ENCODE data around the gene PON1.

The PON1 gene

GRCh38 chr7:95322854-95323253, 1.5 kb downstream of the PON1 start:
- no peak for ATAC-seq (ENCODE audit: insufficient read depth, low read depth)
- Histone ChIP-seq H3K4me3 (ENCODE audit: low read depth in 1 of 2, low read length in 2 of 2) (no peak overlapping the region), H3K36me3 (ENCODE audit: insufficient read depth, low read length) (no peaks in the 10 kb centered on the region), H3K27ac (ENCODE audit: low read length) (no peak overlapping the region), H3K4me2 (ENCODE audit: insufficient read depth, low read length) (no peak overlapping the region), H3K9ac (ENCODE audit: low read depth, low read length) (no peak overlapping the region), H3K27me3 (ENCODE audit: insufficient read depth, low read length, poor library complexity) (no peaks in the 10 kb centered on the region), H3K79me2 (ENCODE audit: insufficient read depth, low read length) (no peaks in the 10 kb centered on the region), H4K20me1 (ENCODE audit: insufficient read depth, low read length) (no peaks in the 10 kb centered on the region), H2AFZ (ENCODE audit: low read depth, low read length) (no peak overlapping the region), H3K9me3 (ENCODE audit: insufficient read depth, low read length, severe bottlenecking) (no peaks in the 10 kb centered on the region), H3K4me1 (ENCODE audit: insufficient read depth, low read length) (no peaks in the 10 kb centered on the region)
- no peak for TF ChIP-seq CTCF (IDR thresholded peaks at IDR 0.05; ENCODE audit: borderline replicate concordance, extremely low read depth, low read length, poor library complexity, severe bottlenecking)
- no peak for TF ChIP-seq EZH2 (IDR thresholded peaks at IDR 0.05; ENCODE audit: borderline replicate concordance, low read depth, low read length, severe bottlenecking)
- DNase-seq, result no peak

DNA sequence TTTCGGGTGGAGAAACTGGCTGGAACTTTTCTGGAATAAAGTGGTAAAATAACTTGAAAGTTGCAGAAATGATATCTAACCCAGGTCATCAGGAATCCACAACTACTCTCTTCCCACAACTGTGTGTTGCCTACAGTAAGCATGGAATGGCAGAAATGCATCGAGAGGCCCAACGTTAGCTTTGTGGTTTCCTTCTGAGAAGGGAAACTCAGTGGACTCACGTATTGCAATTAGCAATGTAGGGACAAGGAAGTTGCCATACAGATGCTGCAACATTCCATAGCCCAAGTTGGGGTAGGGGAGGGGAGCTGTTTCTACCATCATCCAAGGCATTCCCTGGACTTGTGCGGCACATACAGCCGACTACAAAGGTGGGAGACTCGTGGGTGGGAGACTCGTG, 1.9 kb downstream of the PON1 start:
- Histone ChIP-seq H3K9me3 (ENCODE audit: insufficient read depth, low read length, severe bottlenecking) (no peaks in the 10 kb centered on the region), H3K4me2 (ENCODE audit: insufficient read depth, low read length) (no peak overlapping the region), H3K79me2 (ENCODE audit: insufficient read depth, low read length) (no peaks in the 10 kb centered on the region), H4K20me1 (ENCODE audit: insufficient read depth, low read length) (no peaks in the 10 kb centered on the region), H3K4me3 (ENCODE audit: low read depth in 1 of 2, low read length in 2 of 2) (no peak overlapping the region), H3K9ac (ENCODE audit: low read depth, low read length) (no peak overlapping the region), H3K27ac (ENCODE audit: low read length) (no peak overlapping the region), H3K4me1 (ENCODE audit: insufficient read depth, low read length) (no peaks in the 10 kb centered on the region), H2AFZ (ENCODE audit: low read depth, low read length) (no peak overlapping the region), H3K36me3 (ENCODE audit: insufficient read depth, low read length) (no peaks in the 10 kb centered on the region), H3K27me3 (ENCODE audit: insufficient read depth, low read length, poor library complexity) (no peaks in the 10 kb centered on the region)
- ATAC-seq (ENCODE audit: insufficient read depth, low read depth), result no peak
- DNase-seq, result no peak
- no peak for TF ChIP-seq CTCF (IDR thresholded peaks at IDR 0.05; ENCODE audit: borderline replicate concordance, extremely low read depth, low read length, poor library complexity, severe bottlenecking)
- TF ChIP-seq EZH2 (IDR thresholded peaks at IDR 0.05; ENCODE audit: borderline replicate concordance, low read depth, low read length, severe bottlenecking), result no peak

- TF ChIP-seq EZH2 (IDR thresholded peaks at IDR 0.05; ENCODE audit: borderline replicate concordance, low read depth, low read length, severe bottlenecking), result no peak
- no peak for TF ChIP-seq CTCF (IDR thresholded peaks at IDR 0.05; ENCODE audit: borderline replicate concordance, extremely low read depth, low read length, poor library complexity, severe bottlenecking)
- no peaks in the 10 kb centered on the region for H3K79me2 ChIP-seq (ENCODE audit: insufficient read depth, low read length)
- no peak overlapping the region for H3K4me3 ChIP-seq (ENCODE audit: low read depth in 1 of 2, low read length in 2 of 2)
- no peaks in the 10 kb centered on the region for H3K27me3 ChIP-seq (ENCODE audit: insufficient read depth, low read length, poor library complexity)
- H3K27ac ChIP-seq (ENCODE audit: low read length), result no peak overlapping the region
- no peaks in the 10 kb centered on the region for H3K4me1 ChIP-seq (ENCODE audit: insufficient read depth, low read length)
- H4K20me1 ChIP-seq (ENCODE audit: insufficient read depth, low read length), result no peaks in the 10 kb centered on the region
- H3K4me2 ChIP-seq (ENCODE audit: insufficient read depth, low read length), result no peak overlapping the region
- no peak for ATAC-seq (ENCODE audit: insufficient read depth, low read depth)
- no peak overlapping the region for H3K9ac ChIP-seq (ENCODE audit: low read depth, low read length)
- H2AFZ ChIP-seq (ENCODE audit: low read depth, low read length), result no peak overlapping the region
- no peaks in the 10 kb centered on the region for H3K36me3 ChIP-seq (ENCODE audit: insufficient read depth, low read length)
- H3K9me3 ChIP-seq (ENCODE audit: insufficient read depth, low read length, severe bottlenecking), result no peaks in the 10 kb centered on the region
- DNase-seq, result no peak
These were observed 2.6 kb downstream of the PON1 start for GRCh38 chr7:95321720-95322119.

- Histone ChIP-seq H2AFZ (ENCODE audit: low read depth, low read length) (no peak overlapping the region), H3K27ac (ENCODE audit: low read length) (no peak overlapping the region), H3K4me1 (ENCODE audit: insufficient read depth, low read length) (no peaks in the 10 kb centered on the region), H3K9ac (ENCODE audit: low read depth, low read length) (no peak overlapping the region), H3K27me3 (ENCODE audit: insufficient read depth, low read length, poor library complexity) (no peaks in the 10 kb centered on the region), H3K9me3 (ENCODE audit: insufficient read depth, low read length, severe bottlenecking) (no peaks in the 10 kb centered on the region), H3K79me2 (ENCODE audit: insufficient read depth, low read length) (no peaks in the 10 kb centered on the region), H3K36me3 (ENCODE audit: insufficient read depth, low read length) (no peaks in the 10 kb centered on the region), H4K20me1 (ENCODE audit: insufficient read depth, low read length) (no peaks in the 10 kb centered on the region), H3K4me2 (ENCODE audit: insufficient read depth, low read length) (no peak overlapping the region), H3K4me3 (ENCODE audit: low read depth in 1 of 2, low read length in 2 of 2) (no peak overlapping the region)
- DNase-seq (no peak), ATAC-seq (ENCODE audit: insufficient read depth, low read depth) (no peak)
- TF ChIP-seq EZH2 (IDR thresholded peaks at IDR 0.05; ENCODE audit: borderline replicate concordance, low read depth, low read length, severe bottlenecking), result no peak
- TF ChIP-seq CTCF (IDR thresholded peaks at IDR 0.05; ENCODE audit: borderline replicate concordance, extremely low read depth, low read length, poor library complexity, severe bottlenecking), result no peak
These were observed 3.7 kb downstream of the PON1 start for GRCh38 chr7:95320651-95321050.

Measured in DND-41 (cell line).